ENCODE data around the gene PCDHGA10.
"Not testable (repeated sequence)": the region's sequence is repeated elsewhere in the genome, so short reads cannot be mapped to it uniquely, and the experiment has no call there.

The PCDHGA10 gene

DNA sequence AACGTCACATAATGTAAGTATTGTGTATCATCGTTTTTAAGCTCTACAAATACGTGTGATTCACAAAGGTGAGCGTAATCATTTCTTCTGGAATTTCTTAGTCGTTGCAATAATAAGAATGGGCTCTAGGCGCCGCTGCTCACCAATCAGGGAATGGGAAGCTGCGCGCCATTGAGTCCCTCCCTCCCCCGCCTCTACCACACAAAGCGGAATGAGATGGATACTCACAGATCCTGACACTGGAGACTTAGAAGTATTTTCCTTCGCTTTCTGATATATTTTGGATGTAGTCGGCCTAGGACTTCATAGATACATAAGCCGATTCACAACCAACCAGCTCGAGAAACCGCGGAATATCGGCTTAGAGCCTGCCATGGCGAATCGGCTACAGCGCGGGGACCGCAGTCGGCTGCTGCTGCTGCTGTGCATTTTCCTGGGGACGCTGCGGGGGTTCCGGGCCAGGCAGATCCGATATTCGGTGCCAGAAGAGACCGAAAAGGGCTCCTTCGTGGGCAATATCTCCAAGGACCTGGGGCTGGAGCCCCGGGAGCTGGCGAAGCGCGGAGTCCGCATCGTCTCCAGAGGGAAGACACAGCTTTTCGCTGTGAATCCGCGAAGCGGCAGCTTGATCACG, 8.2 kb downstream of the PCDHGA10 start, which contains the start of gene PCDHGA11:
Gene PCDHGA11 (plus strand): TSS at position 197 of the 634 bp plus-strand sequence. CDS start 177 bp downstream, at position 374.
- TF ChIP-seq, protein P1, sequence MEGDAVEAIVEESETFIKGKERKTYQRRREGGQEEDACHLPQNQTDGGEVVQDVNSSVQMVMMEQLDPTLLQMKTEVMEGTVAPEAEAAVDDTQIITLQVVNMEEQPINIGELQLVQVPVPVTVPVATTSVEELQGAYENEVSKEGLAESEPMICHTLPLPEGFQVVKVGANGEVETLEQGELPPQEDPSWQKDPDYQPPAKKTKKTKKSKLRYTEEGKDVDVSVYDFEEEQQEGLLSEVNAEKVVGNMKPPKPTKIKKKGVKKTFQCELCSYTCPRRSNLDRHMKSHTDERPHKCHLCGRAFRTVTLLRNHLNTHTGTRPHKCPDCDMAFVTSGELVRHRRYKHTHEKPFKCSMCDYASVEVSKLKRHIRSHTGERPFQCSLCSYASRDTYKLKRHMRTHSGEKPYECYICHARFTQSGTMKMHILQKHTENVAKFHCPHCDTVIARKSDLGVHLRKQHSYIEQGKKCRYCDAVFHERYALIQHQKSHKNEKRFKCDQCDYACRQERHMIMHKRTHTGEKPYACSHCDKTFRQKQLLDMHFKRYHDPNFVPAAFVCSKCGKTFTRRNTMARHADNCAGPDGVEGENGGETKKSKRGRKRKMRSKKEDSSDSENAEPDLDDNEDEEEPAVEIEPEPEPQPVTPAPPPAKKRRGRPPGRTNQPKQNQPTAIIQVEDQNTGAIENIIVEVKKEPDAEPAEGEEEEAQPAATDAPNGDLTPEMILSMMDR (IDR thresholded peaks at IDR 0.05; ENCODE audit: extremely low read depth, missing control alignments): peak; percentile 56
- DNase-seq (ENCODE audit: low spot score): peak; percentile 72

DNA sequence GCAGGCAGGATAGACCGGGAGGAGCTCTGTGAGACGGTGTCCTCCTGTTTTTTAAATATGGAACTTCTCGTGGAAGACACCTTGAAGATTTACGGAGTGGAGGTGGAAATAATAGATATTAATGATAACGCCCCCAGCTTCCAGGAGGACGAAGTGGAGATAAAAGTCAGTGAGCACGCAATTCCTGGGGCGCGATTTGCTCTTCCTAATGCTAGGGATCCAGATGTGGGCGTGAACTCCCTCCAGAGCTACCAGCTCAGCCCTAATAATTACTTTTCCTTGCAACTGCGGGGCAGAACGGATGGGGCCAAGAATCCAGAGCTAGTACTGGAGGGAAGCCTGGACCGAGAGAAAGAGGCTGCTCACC, 8.7 kb downstream of the PCDHGA10 start:
- TF ChIP-seq, protein P1 (IDR thresholded peaks at IDR 0.05; ENCODE audit: extremely low read depth, missing control alignments): no peak
- no peak for DNase-seq (ENCODE audit: low spot score)

DNA sequence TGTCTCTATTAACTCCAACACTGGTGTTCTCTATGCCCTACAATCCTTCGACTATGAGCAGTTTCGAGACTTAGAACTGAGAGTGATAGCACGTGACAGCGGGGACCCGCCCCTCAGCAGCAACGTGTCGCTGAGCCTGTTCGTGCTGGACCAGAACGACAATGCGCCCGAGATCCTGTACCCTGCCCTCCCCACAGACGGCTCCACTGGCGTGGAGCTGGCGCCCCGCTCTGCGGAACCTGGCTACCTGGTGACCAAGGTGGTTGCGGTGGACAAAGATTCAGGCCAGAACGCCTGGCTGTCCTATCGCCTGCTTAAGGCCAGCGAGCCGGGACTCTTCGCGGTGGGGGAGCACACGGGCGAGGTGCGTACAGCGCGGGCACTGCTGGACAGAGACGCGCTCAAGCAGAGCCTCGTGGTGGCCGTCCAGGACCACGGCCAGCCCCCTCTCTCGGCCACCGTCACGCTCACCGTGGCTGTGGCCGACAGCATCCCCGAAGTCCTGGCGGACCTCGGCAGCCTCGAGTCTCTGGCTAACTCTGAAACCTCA, 10.0 kb downstream of the PCDHGA10 start:
- TF ChIP-seq, protein P1 (IDR thresholded peaks at IDR 0.05; ENCODE audit: extremely low read depth, missing control alignments): no peak

DNA sequence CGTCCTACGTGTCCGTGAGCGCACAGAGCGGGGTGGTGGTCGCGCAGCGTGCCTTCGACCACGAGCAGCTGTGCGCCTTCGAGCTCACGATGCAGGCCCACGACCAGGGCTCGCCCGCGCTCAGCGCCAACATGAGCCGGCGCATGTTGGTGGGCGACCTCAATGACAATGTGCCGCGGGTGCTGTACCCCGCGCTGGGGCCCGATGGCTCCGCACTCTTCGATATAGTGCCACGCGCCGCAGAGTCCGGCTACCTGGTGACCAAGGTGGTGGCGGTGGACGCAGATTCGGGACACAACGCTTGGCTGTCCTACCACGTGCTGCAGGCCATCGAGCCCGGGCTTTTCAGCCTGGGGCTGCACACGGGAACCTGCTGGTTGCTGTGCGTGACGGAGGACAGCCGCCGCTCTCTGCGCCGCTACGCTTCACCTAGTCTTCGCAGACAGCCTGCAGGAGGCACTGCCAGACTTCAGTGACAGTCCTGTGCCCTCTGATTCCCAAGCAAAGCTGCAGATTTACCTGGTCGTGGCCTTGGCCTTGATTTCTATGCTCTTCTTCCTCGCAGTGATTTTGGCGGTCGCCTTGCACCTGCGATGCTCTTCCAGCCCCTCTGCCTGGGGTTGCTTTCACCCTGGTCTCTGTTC, 15.1 kb downstream of the PCDHGA10 start:
- no peak for DNase-seq (ENCODE audit: low spot score)
- TF ChIP-seq, protein P1 (IDR thresholded peaks at IDR 0.05; ENCODE audit: extremely low read depth, missing control alignments): no peak

More for the DNA sequence above, 10.0 kb downstream of the PCDHGA10 start:
- no peak for DNase-seq (ENCODE audit: low spot score)

DNA sequence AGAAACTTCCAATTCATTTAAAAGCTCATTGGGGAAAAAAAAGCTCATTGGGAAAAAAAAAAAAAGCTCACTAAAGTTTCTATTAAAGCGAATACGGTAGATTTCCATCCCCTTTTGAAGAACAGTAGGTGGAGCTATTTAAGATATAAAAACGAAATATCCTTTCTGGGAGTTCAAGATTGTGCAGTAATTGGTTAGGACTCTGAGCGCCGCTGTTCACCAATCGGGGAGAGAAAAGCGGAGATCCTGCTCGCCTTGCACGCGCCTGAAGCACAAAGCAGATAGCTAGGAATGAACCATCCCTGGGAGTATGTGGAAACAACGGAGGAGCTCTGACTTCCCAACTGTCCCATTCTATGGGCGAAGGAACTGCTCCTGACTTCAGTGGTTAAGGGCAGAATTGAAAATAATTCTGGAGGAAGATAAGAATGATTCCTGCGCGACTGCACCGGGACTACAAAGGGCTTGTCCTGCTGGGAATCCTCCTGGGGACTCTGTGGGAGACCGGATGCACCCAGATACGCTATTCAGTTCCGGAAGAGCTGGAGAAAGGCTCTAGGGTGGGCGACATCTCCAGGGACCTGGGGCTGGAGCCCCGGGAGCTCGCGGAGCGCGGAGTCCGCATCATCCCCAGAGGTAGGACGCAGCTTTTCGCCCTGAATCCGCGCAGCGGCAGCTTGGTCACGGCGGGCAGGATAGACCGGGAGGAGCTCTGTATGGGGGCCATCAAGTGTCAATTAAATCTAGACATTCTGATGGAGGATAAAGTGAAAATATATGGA, 17.7 kb downstream of the PCDHGA10 start, which contains the start of gene PCDHGA12:
Gene PCDHGA12 (plus strand): TSS at position 176 of the 782 bp plus-strand sequence. CDS start 253 bp downstream, at position 429.
- DNase-seq (ENCODE audit: low spot score): peak; percentile 89
- TF ChIP-seq, protein P1 (IDR thresholded peaks at IDR 0.05; ENCODE audit: extremely low read depth, missing control alignments): peak; percentile 50

DNA sequence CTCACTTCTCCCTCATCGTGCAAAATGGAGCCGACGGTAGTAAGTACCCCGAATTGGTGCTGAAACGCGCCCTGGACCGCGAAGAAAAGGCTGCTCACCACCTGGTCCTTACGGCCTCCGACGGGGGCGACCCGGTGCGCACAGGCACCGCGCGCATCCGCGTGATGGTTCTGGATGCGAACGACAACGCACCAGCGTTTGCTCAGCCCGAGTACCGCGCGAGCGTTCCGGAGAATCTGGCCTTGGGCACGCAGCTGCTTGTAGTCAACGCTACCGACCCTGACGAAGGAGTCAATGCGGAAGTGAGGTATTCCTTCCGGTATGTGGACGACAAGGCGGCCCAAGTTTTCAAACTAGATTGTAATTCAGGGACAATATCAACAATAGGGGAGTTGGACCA, 18.5 kb downstream of the PCDHGA10 start:
- peak; percentile 62 for DNase-seq (ENCODE audit: low spot score)
- TF ChIP-seq, protein P1 (IDR thresholded peaks at IDR 0.05; ENCODE audit: extremely low read depth, missing control alignments): no peak

DNA sequence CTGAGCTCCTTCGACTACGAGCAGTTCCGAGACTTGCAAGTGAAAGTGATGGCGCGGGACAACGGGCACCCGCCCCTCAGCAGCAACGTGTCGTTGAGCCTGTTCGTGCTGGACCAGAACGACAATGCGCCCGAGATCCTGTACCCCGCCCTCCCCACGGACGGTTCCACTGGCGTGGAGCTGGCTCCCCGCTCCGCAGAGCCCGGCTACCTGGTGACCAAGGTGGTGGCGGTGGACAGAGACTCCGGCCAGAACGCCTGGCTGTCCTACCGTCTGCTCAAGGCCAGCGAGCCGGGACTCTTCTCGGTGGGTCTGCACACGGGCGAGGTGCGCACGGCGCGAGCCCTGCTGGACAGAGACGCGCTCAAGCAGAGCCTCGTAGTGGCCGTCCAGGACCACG, 19.5 kb downstream of the PCDHGA10 start:
- not testable (repeated sequence) for DNase-seq (ENCODE audit: low spot score)

DNA sequence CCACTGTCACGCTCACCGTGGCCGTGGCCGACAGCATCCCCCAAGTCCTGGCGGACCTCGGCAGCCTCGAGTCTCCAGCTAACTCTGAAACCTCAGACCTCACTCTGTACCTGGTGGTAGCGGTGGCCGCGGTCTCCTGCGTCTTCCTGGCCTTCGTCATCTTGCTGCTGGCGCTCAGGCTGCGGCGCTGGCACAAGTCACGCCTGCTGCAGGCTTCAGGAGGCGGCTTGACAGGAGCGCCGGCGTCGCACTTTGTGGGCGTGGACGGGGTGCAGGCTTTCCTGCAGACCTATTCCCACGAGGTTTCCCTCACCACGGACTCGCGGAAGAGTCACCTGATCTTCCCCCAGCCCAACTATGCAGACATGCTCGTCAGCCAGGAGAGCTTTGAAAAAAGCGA, 19.9 kb downstream of the PCDHGA10 start:
- DNase-seq (ENCODE audit: low spot score): not testable (repeated sequence)

Measured in GM20000 (cell line).